Ovary (tissue), 9 donors: ENCODE data around the gene MRPL2. TPM values are rescaled to one million over a fixed set of nuclear protein-coding genes. Genes with fewer than 3 reads are reported as not detected.

Experiments
- DNase-seq, 5 donors: peaks; one replicate each; pipeline ENCODE4 v3.0.0-alpha.2; 2019 to 2020
- H3K27ac ChIP-seq, 2 donors: fragments of 200-600 bp; one replicate each; pipeline versions ENCODE4 v1.5.1 to v1.8.0; 2019 to 2022
- H3K27me3 ChIP-seq: fragments of 200-600 bp; one replicate; pipeline ENCODE4 v1.8.0; 2022
- H3K36me3 ChIP-seq: fragments of 200-600 bp; sonication (generic); one replicate; pipeline ENCODE4 v1.5.1; 2019
- H3K4me1 ChIP-seq: one replicate; pipeline ENCODE4 v1.8.1; 2013; ENCODE audit warnings: mild to moderate bottlenecking, moderate library complexity; ENCODE audit not compliant: insufficient read depth
- H3K4me3 ChIP-seq: fragments of 200-600 bp; sonication (generic); one replicate; pipeline ENCODE4 v1.5.1; 2017
- H3K9me3 ChIP-seq, 2 donors: fragments of 200-600 bp in 1 of 2; sonication (generic) in 1 of 2; one replicate each; pipeline versions ENCODE4 v1.5.1 to v1.8.1; 2013 to 2019; ENCODE audit warnings: mild to moderate bottlenecking in 1 of 2, moderate library complexity in 1 of 2
- CTCF ChIP-seq, 3 donors: fragments of 450-650 bp in 2 of 3; fragments of 200-600 bp in 1 of 3; IDR thresholded peaks; one replicate each; pipeline versions ENCODE4 v1.5.1 to v1.8.0; 2016 to 2022; ENCODE audit warnings: antibody characterized with exemption in 3 of 3, mild to moderate bottlenecking in 1 of 3
- EP300 ChIP-seq: sonication (generic); formaldehyde crosslinking; IDR thresholded peaks from one replicate; pipeline ENCODE4 v1.6.1; 2017; ENCODE audit warnings: antibody characterized with exemption
- POLR2A ChIP-seq: fragments of 450-650 bp; IDR thresholded peaks from one replicate; pipeline ENCODE4 v1.6.1; 2017; ENCODE audit warnings: antibody characterized with exemption, mild to moderate bottlenecking, moderate library complexity
- WGBS, 3 donors: extraction: QIAGEN DNeasy Blood & Tissue Kit in 1 of 3; methylation state at CpG; one replicate each; pipeline versions ENCODE4 v1.1.5 to v1.1.7; 2013 to 2017; 5-methylcytosine and 5-hydroxymethylcytosine counted together
- intact Hi-C, 4 donors: fragments of 100-400 bp; cut with DNase I; formaldehyde crosslinking; loops; one replicate each; pipeline versions ENCODE4 v1.11.0 to v1.15.1; 2022 to 2023
- polyA plus RNA-seq, 2 donors: library from polyadenylated mRNA; stranded (reverse); fragments of 200-250 nt in 1 of 2; fragments of 350-450 nt in 1 of 2; fragmentation: Illumina TruSeq in 1 of 2; extraction: RNeasy Lipid Tissue Mini Kit (QIAGEN cat#74804) in 1 of 2; gene quantifications; one replicate each; pipeline ENCODE4 v1.2.3, GENCODE V29; 2013 to 2014
- total RNA-seq, 7 donors: library from RNA; depleted of rRNA in 2 of 7; stranded (reverse); fragments of >200 nt in 2 of 7; fragmentation: NEBNext Ultra II Directional in 3 of 7; extraction: Animal tissue kit (Norgen Biotek cat#: 25700) in 3 of 7; gene quantifications; one replicate each; pipeline versions ENCODE4 v1.1.0 to v1.2.4, GENCODE V29; 2016 to 2023
- donor health status: DM: no; HTN: no; CAD: no; lungs with moderate emphysema.
- donor health status: DM: no; HTN: no; CAD: no.
- donor health status: Bipolar disorder and iron deficiency.
- donor health status: DM: yes; HTN: yes; CAD: no.
- donor health status: DM: no; HTN: no; CAD: no.
- donor health status: DM: yes; HTN: yes; CAD: no.

Gene MRPL2
- total and polyA plus RNA-seq, 9 donors: 11.5 to 56.7 (median 47.3) TPM

DNA sequence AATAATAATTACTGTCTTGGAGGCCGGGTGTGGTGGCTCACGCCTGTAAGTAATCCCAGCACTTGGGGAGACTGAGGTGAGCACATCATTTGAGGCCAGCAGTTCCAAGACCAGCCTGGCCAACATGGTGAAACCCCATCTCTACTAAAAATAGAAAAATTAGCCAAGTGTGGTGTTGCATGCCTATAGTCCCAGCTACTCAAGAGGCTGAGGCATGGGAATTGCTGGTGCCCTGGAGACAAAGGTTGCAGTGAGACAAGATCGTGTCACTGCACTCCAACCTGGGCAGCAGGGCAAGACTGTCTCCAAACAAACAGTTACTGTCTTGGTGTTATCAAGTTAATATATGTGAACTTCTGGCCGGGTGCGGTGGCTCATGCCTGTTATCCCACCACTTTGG, 32.9 kb downstream of the MRPL2 start:
- WGBS, 3 donors: 89 to 93% (median 90%) methylated on average over 5 of the region's 5 CpGs
- intact Hi-C loops: no loop called here
- no peaks in the 10 kb centered on the region for H3K27me3 ChIP-seq
- H3K36me3 ChIP-seq: no peaks in the 10 kb centered on the region
- DNase-seq: no peak
- no peak overlapping the region for H3K27ac ChIP-seq
- TF ChIP-seq CTCF (IDR thresholded peaks at IDR 0.05) (no peak), POLR2A (no peak), EP300 (no peak)
- peaks cover 1% of the 10 kb centered on the region for H3K4me1 ChIP-seq
- H3K9me3 ChIP-seq: no peaks in the 10 kb centered on the region
- H3K4me3 ChIP-seq: no peak overlapping the region

DNA sequence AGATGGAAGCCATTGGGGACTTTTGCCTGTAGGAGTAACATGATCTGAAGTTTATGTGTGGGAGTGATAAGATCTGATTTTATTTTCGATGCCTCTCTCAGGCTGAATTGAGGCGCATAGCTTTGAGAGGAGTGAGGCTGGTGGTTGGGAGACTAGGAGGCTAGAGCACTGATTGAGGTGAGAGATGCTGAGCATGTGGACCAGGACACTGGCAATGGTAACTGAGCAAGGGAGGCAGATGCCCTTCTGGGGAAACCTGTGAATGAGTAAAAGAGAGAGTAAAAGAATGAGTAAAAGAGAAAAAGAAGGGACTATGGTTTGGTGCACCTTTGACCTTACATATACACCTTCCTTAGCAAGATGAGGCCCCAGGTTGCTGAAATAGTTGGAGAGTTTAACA, 34.8 kb downstream of the MRPL2 start:
- no peaks in the 10 kb centered on the region for H3K9me3 ChIP-seq
- H3K36me3 ChIP-seq: no peaks in the 10 kb centered on the region
- H3K27ac ChIP-seq: no peak overlapping the region
- H3K27me3 ChIP-seq: no peaks in the 10 kb centered on the region
- TF ChIP-seq EP300: no peak
- no peak for TF ChIP-seq CTCF (IDR thresholded peaks at IDR 0.05)
- no peak for TF ChIP-seq POLR2A
- no peak for DNase-seq
- intact Hi-C loops: no loop called here
- H3K4me3 ChIP-seq: no peak overlapping the region
- H3K4me1 ChIP-seq: peaks cover 6% of the 10 kb centered on the region
- 63 to 68% (median 64%) methylated on average over 2 of the region's 2 CpGs for WGBS, 3 donors

GRCh38 chr6:43021270-43022047, 37.8 kb downstream of the MRPL2 start, which contains the start of gene RRP36:
TSS of gene RRP36 (plus strand) at chr6:43021623. CDS start at chr6:43021655, 32 bp downstream.
- intact Hi-C loops: no loop called here
- Histone ChIP-seq H3K4me1 (peaks cover 9% of the 10 kb centered on the region), H3K36me3 (no peaks in the 10 kb centered on the region), H3K27ac (peak within 1 kb of the TSS; percentile 75 to 84), H3K27me3 (no peaks in the 10 kb centered on the region), H3K4me3 (peak within 1 kb of the TSS; percentile 85), H3K9me3 (no peaks in the 10 kb centered on the region)
- DNase-seq: peak; percentile 68 to 85 (median 78)
- no peak for TF ChIP-seq EP300
- no peak for TF ChIP-seq CTCF (IDR thresholded peaks at IDR 0.05)
- no peak for TF ChIP-seq POLR2A
- WGBS, 3 donors: 0 to 1% (median 1%) methylated on average over 38 to 56 of the region's 56 CpGs

- no peaks in the 10 kb centered on the region for H3K9me3 ChIP-seq
- intact Hi-C loops: no loop called here
- TF ChIP-seq EP300: no peak
- TF ChIP-seq CTCF (IDR thresholded peaks at IDR 0.05): no peak
- no peak for TF ChIP-seq POLR2A
- H3K4me1 ChIP-seq: peaks cover 10% of the 10 kb centered on the region
- H3K36me3 ChIP-seq: no peaks in the 10 kb centered on the region
- no peak for DNase-seq
- H3K4me3 ChIP-seq: peak overlapping the region; percentile 85
- WGBS, 3 donors: 25 to 40% (median 31%) methylated on average over 5 of the region's 5 CpGs
- H3K27ac ChIP-seq: peak overlapping the region; percentile 75 to 84
- H3K27me3 ChIP-seq: no peaks in the 10 kb centered on the region
Measured at GRCh38 chr6:43020847-43021246, 38.4 kb downstream of the MRPL2 start.
